K562 (cell line): Measurements from ENCODE around the gene CISTR.

Source experiments
- HDAC2 ChIP-seq: fragments of 450-650 bp; IDR thresholded peaks from 2 replicates; pipeline ENCODE4 v1.6.1; 2016; ENCODE audit warnings: mild to moderate bottlenecking
- MTA2 ChIP-seq: fragments of 450-650 bp; IDR thresholded peaks from 2 replicates; pipeline ENCODE4 v1.6.1; 2016; ENCODE audit warnings: low read depth
- RFX5 ChIP-seq: IDR thresholded peaks from 2 replicates; pipeline ENCODE4 v1.6.1; 2011; ENCODE audit warnings: low read depth, mild to moderate bottlenecking, improper control_type of control experiment, low read length
- TEAD4 ChIP-seq, 2 experiments: sonication (generic) in 1 of 2; formaldehyde crosslinking in 1 of 2; IDR thresholded peaks; 2 replicates each; pipeline versions ENCODE4 v1.6.1 to v1.8.0; 2012 to 2022; ENCODE audit warnings: borderline replicate concordance in 1 of 2, inconsistent platforms in 1 of 2, low read length in 1 of 2, mild to moderate bottlenecking in 1 of 2, missing genetic modification reagents in 1 of 2
- ZNF239 ChIP-seq: fragments of 250-450 bp; sonication (Bioruptor Pico); IDR thresholded peaks from 2 replicates; pipeline ENCODE4 v1.4.0; 2020; ENCODE audit warnings: mild to moderate bottlenecking
- TF ChIP-seq, protein P1 (sequence below), 3 experiments: IDR thresholded peaks in 2 of 3; conservative IDR thresholded peaks in 1 of 3; 2 replicates each; pipeline ENCODE4 v1.5.1; 2011 to 2012; ENCODE audit warnings: low read length in 3 of 3, mild to moderate bottlenecking in 3 of 3, control low read depth in 2 of 3, improper control_type of control experiment in 1 of 3, inconsistent platforms in 1 of 3, low read depth in 1 of 3, mixed read lengths in 1 of 3, moderate library complexity in 1 of 3; ENCODE audit not compliant: insufficient read depth in 2 of 3
- TF ChIP-seq, protein P2 (sequence below): sonication (generic); formaldehyde crosslinking; IDR thresholded peaks from 2 replicates; pipeline ENCODE4 v1.9.0; 2022; ENCODE audit warnings: mild to moderate bottlenecking, missing genetic modification reagents

DNA sequence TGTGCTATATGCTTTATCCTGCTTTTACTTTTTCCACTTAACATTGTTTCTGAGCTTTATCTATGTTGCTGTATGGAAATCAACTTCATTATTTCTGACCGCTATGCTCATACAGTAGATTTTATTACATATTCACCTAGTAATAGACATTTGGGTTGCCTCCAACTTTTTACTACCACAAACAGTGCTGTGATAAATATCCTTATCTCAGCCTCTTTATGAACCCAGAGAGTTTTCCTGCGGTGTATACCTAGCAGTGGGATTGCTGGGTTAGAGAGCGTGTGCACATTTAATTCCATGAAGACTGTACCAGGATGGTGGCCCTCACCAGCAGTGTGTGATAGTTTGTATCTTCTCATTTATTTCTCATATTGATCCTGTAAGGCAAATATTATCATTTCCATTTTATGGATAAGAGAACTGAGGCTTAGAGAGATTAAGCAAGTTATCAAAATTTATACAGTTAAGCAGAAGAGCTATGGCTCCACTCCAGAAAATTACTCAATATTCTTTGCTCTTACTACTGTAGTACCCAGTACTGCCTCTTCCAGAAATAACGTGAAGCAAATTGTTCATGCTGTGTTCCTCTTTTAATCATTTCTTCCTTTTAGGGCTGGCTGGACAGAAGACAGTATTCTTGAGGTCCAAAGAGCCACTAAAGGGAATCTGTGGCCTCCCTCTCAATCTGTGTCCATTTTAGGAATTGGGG, 26.3 kb upstream of the CISTR start:
- TF ChIP-seq TEAD4 (IDR thresholded peaks at IDR 0.05; ENCODE audit: low read length) (no peak), TEAD4 (CRISPR knock-in tag; IDR thresholded peaks at IDR 0.05; ENCODE audit: borderline replicate concordance) (no peak), RFX5 (no peak), MTA2 (no peak), ZNF239 (CRISPR knock-in tag) (no peak), HDAC2 (no peak)
- TF ChIP-seq, protein P1, sequence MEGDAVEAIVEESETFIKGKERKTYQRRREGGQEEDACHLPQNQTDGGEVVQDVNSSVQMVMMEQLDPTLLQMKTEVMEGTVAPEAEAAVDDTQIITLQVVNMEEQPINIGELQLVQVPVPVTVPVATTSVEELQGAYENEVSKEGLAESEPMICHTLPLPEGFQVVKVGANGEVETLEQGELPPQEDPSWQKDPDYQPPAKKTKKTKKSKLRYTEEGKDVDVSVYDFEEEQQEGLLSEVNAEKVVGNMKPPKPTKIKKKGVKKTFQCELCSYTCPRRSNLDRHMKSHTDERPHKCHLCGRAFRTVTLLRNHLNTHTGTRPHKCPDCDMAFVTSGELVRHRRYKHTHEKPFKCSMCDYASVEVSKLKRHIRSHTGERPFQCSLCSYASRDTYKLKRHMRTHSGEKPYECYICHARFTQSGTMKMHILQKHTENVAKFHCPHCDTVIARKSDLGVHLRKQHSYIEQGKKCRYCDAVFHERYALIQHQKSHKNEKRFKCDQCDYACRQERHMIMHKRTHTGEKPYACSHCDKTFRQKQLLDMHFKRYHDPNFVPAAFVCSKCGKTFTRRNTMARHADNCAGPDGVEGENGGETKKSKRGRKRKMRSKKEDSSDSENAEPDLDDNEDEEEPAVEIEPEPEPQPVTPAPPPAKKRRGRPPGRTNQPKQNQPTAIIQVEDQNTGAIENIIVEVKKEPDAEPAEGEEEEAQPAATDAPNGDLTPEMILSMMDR (IDR thresholded peaks at IDR 0.05 in 2 of 3, conservative IDR thresholded peaks at IDR 0.05 in 1 of 3; ENCODE audit: insufficient read depth in 2 of 3, low read depth in 1 of 3, low read length in 3 of 3): no peak
- TF ChIP-seq, protein P2, sequence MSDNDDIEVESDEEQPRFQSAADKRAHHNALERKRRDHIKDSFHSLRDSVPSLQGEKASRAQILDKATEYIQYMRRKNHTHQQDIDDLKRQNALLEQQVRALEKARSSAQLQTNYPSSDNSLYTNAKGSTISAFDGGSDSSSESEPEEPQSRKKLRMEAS: no peak
